ENCODE results near the gene PPP1R12C. TPM values are rescaled to one million over a fixed set of nuclear protein-coding genes. Genes with fewer than 3 reads are reported as not detected.
"Not testable (repeated sequence)": the region's sequence is repeated elsewhere in the genome, so short reads cannot be mapped to it uniquely, and the experiment has no call there.

The PPP1R12C gene
- total RNA-seq, 2 donors from 2014 or later, result 207 to 252 TPM

- no peak for DNase-seq (ENCODE audit: low spot score)
- intact Hi-C loops (cut with DNase I), result no loop called here
These were observed 54.0 kb downstream of the PPP1R12C start for GRCh38 chr19:55063492-55063843.

GRCh38 chr19:55062735-55063491 lies 54.5 kb downstream of the PPP1R12C start, which contains the start of gene RDH13:
Gene RDH13, minus strand, starts transcription at chr19:55063148. Its CDS starts 116 bp downstream, at chr19:55063032.
- intact Hi-C loops (cut with DNase I), result no loop called here
- peak; percentile 99 for DNase-seq (ENCODE audit: low spot score)

GRCh38 chr19:55060287-55060686 lies 57.1 kb downstream of the PPP1R12C start:
- intact Hi-C loops (cut with DNase I), result not testable (repeated sequence)

GRCh38 chr19:55058781-55059610 lies 58.4 kb downstream of the PPP1R12C start:
- no peak for DNase-seq (ENCODE audit: low spot score)
- intact Hi-C loops (cut with DNase I), result no loop called here

More at GRCh38 chr19:55060287-55060686, 57.1 kb downstream of the PPP1R12C start:
- not testable (repeated sequence) for DNase-seq (ENCODE audit: low spot score)

- DNase-seq (ENCODE audit: low spot score), result no peak
- intact Hi-C loops (cut with DNase I), result no loop called here
These were observed 60.6 kb downstream of the PPP1R12C start for GRCh38 chr19:55056827-55057226.

- intact Hi-C loops (cut with DNase I), result no loop called here
- no peak for DNase-seq (ENCODE audit: low spot score)
These were observed 63.7 kb downstream of the PPP1R12C start for GRCh38 chr19:55053735-55054134.

- DNase-seq (ENCODE audit: low spot score), result no peak
- intact Hi-C loops (cut with DNase I), result no loop called here
These were observed 66.5 kb downstream of the PPP1R12C start for GRCh38 chr19:55050749-55051532.

GRCh38 chr19:55048446-55048845 lies 69.0 kb downstream of the PPP1R12C start:
- no peak for DNase-seq (ENCODE audit: low spot score)
- intact Hi-C loops (cut with DNase I), result no loop called here

GRCh38 chr19:55047951-55048350 lies 69.5 kb downstream of the PPP1R12C start:
- no peak for DNase-seq (ENCODE audit: low spot score)
- intact Hi-C loops (cut with DNase I), result no loop called here

GRCh38 chr19:55046975-55047622 lies 70.3 kb downstream of the PPP1R12C start:
- no peak for DNase-seq (ENCODE audit: low spot score)
- intact Hi-C loops (cut with DNase I), result no loop called here

- DNase-seq (ENCODE audit: low spot score), result no peak
- intact Hi-C loops (cut with DNase I), result no loop called here
These were observed 72.4 kb downstream of the PPP1R12C start for GRCh38 chr19:55044771-55045716.

GRCh38 chr19:55044286-55044685 lies 73.2 kb downstream of the PPP1R12C start:
- intact Hi-C loops (cut with DNase I), result no loop called here
- no peak for DNase-seq (ENCODE audit: low spot score)

GRCh38 chr19:55042688-55043087 lies 74.7 kb downstream of the PPP1R12C start:
- no peak for DNase-seq (ENCODE audit: low spot score)
- intact Hi-C loops (cut with DNase I), result no loop called here

- intact Hi-C loops (cut with DNase I), result no loop called here
- DNase-seq (ENCODE audit: low spot score), result no peak
These were observed 75.1 kb downstream of the PPP1R12C start for GRCh38 chr19:55042344-55042678.

- DNase-seq (ENCODE audit: low spot score), result no peak
- intact Hi-C loops (cut with DNase I), result no loop called here
These were observed 75.7 kb downstream of the PPP1R12C start for GRCh38 chr19:55041627-55042343.

GRCh38 chr19:55041244-55041626 lies 76.2 kb downstream of the PPP1R12C start:
- no peak for DNase-seq (ENCODE audit: low spot score)
- intact Hi-C loops (cut with DNase I), result no loop called here
